ENCODE measurements around the gene TIAM2. TPM values are rescaled to one million over a fixed set of nuclear protein-coding genes. Genes with fewer than 3 reads are reported as not detected.
"Not testable (repeated sequence)": the region's sequence is repeated elsewhere in the genome, so short reads cannot be mapped to it uniquely, and the experiment has no call there.

Gene TIAM2
- total RNA-seq, 1 experiment from 2014 or later: 1.9 TPM

GRCh38 chr6:155223646-155224451, 228.7 kb downstream of the TIAM2 start:
- peak; percentile 96 for DNase-seq (ENCODE audit: low read depth)

GRCh38 chr6:155224618-155225017, 229.5 kb downstream of the TIAM2 start:
- DNase-seq (ENCODE audit: low read depth): peak; percentile 30

GRCh38 chr6:155227046-155227445, 231.9 kb downstream of the TIAM2 start:
- no peak for DNase-seq (ENCODE audit: low read depth)

- DNase-seq (ENCODE audit: low read depth): no peak
These were observed 233.5 kb downstream of the TIAM2 start for GRCh38 chr6:155228546-155229166.

GRCh38 chr6:155230975-155231374, 235.9 kb downstream of the TIAM2 start:
- not testable (repeated sequence) for DNase-seq (ENCODE audit: low read depth)

- DNase-seq (ENCODE audit: low read depth): no peak
These were observed 237.7 kb downstream of the TIAM2 start for GRCh38 chr6:155232848-155233247.

GRCh38 chr6:155234167-155234566, 239.1 kb downstream of the TIAM2 start:
- no peak for DNase-seq (ENCODE audit: low read depth)

GRCh38 chr6:155234687-155235086, 239.6 kb downstream of the TIAM2 start:
- DNase-seq (ENCODE audit: low read depth): no peak

- DNase-seq (ENCODE audit: low read depth): no peak
These were observed 240.0 kb downstream of the TIAM2 start for GRCh38 chr6:155235087-155235486.

- no peak for DNase-seq (ENCODE audit: low read depth)
These were observed 242.5 kb downstream of the TIAM2 start for GRCh38 chr6:155237613-155238012.

GRCh38 chr6:155240905-155241600, 245.9 kb downstream of the TIAM2 start:
- DNase-seq (ENCODE audit: low read depth): no peak

GRCh38 chr6:155241966-155242365, 246.9 kb downstream of the TIAM2 start:
- DNase-seq (ENCODE audit: low read depth): no peak

- DNase-seq (ENCODE audit: low read depth): no peak
These were observed 249.3 kb downstream of the TIAM2 start for GRCh38 chr6:155244434-155244833.

GRCh38 chr6:155245193-155245592, 250.1 kb downstream of the TIAM2 start:
- no peak for DNase-seq (ENCODE audit: low read depth)

GRCh38 chr6:155245831-155246230, 250.7 kb downstream of the TIAM2 start:
- no peak for DNase-seq (ENCODE audit: low read depth)

- DNase-seq (ENCODE audit: low read depth): no peak
These were observed 251.7 kb downstream of the TIAM2 start for GRCh38 chr6:155246825-155247224.

- peak; percentile 42 for DNase-seq (ENCODE audit: low read depth)
These were observed 252.5 kb downstream of the TIAM2 start for GRCh38 chr6:155247618-155248007.

- peak; percentile 41 for DNase-seq (ENCODE audit: low read depth)
These were observed 253.2 kb downstream of the TIAM2 start for GRCh38 chr6:155248008-155249001.

- no peak for DNase-seq (ENCODE audit: low read depth)
These were observed 255.7 kb downstream of the TIAM2 start for GRCh38 chr6:155250701-155251381.

GRCh38 chr6:155252581-155252980, 257.5 kb downstream of the TIAM2 start:
- no peak for DNase-seq (ENCODE audit: low read depth)

Data from HT1080 (cell line).